ENCODE measurements around the gene LRP2. TPM values are rescaled to one million over a fixed set of nuclear protein-coding genes. Genes with fewer than 3 reads are reported as not detected.
"Not testable (repeated sequence)": the region's sequence is repeated elsewhere in the genome, so short reads cannot be mapped to it uniquely, and the experiment has no call there.

LRP2 gene
- total RNA-seq, 4 donors from 2014 or later = under 0.01 to 0.35 (median 0.06) TPM; not detected in 1

GRCh38 chr2:169339657-169340056 is 22.7 kb downstream of the LRP2 start:
- TF ChIP-seq CTCF (IDR thresholded peaks at IDR 0.05) = no peak
- no peak for TF ChIP-seq POLR2A (IDR thresholded peaks at IDR 0.05)
- no peaks in the 10 kb centered on the region for H3K9me3 ChIP-seq
- no peak overlapping the region for H3K27ac ChIP-seq
- H3K4me1 ChIP-seq = no peaks in the 10 kb centered on the region
- H3K4me3 ChIP-seq = no peak overlapping the region
- DNase-seq = no peak
- no peaks in the 10 kb centered on the region for H3K27me3 ChIP-seq
- no peaks in the 10 kb centered on the region for H3K36me3 ChIP-seq
- intact Hi-C loops (cut with DNase I; ENCODE audit: low total_unique reads) = no loop called here

GRCh38 chr2:169336695-169337094 is 25.6 kb downstream of the LRP2 start:
- no peaks in the 10 kb centered on the region for H3K9me3 ChIP-seq
- H3K4me3 ChIP-seq = no peak overlapping the region
- intact Hi-C loops (cut with DNase I; ENCODE audit: low total_unique reads) = no loop called here
- TF ChIP-seq CTCF (IDR thresholded peaks at IDR 0.05) (no peak), POLR2A (IDR thresholded peaks at IDR 0.05) (no peak)
- no peak overlapping the region for H3K27ac ChIP-seq
- H3K4me1 ChIP-seq = no peaks in the 10 kb centered on the region
- no peaks in the 10 kb centered on the region for H3K36me3 ChIP-seq
- H3K27me3 ChIP-seq = no peaks in the 10 kb centered on the region
- no peak for DNase-seq

GRCh38 chr2:169330555-169331198 is 31.7 kb downstream of the LRP2 start:
- Histone ChIP-seq H3K9me3 (no peaks in the 10 kb centered on the region), H3K27me3 (no peaks in the 10 kb centered on the region), H3K36me3 (no peaks in the 10 kb centered on the region), H3K27ac (no peak overlapping the region), H3K4me1 (no peaks in the 10 kb centered on the region), H3K4me3 (no peak overlapping the region)
- no peak for DNase-seq
- TF ChIP-seq POLR2A (IDR thresholded peaks at IDR 0.05) (no peak), CTCF (IDR thresholded peaks at IDR 0.05) (no peak)
- intact Hi-C loops (cut with DNase I; ENCODE audit: low total_unique reads) = no loop called here

GRCh38 chr2:169329688-169330554 is 32.4 kb downstream of the LRP2 start:
- Histone ChIP-seq H3K4me1 (no peaks in the 10 kb centered on the region), H3K36me3 (no peaks in the 10 kb centered on the region), H3K4me3 (no peak overlapping the region), H3K9me3 (no peaks in the 10 kb centered on the region), H3K27me3 (no peaks in the 10 kb centered on the region), H3K27ac (no peak overlapping the region)
- TF ChIP-seq POLR2A (IDR thresholded peaks at IDR 0.05) (no peak), CTCF (IDR thresholded peaks at IDR 0.05) (no peak)
- intact Hi-C loops (cut with DNase I; ENCODE audit: low total_unique reads) = no loop called here
- DNase-seq = no peak

GRCh38 chr2:169328785-169329184 is 33.5 kb downstream of the LRP2 start:
- no peak overlapping the region for H3K27ac ChIP-seq
- H3K4me1 ChIP-seq = no peaks in the 10 kb centered on the region
- H3K36me3 ChIP-seq = no peaks in the 10 kb centered on the region
- TF ChIP-seq CTCF (IDR thresholded peaks at IDR 0.05) (no peak), POLR2A (IDR thresholded peaks at IDR 0.05) (no peak)
- intact Hi-C loops (cut with DNase I; ENCODE audit: low total_unique reads) = no loop called here
- H3K27me3 ChIP-seq = no peaks in the 10 kb centered on the region
- H3K9me3 ChIP-seq = no peaks in the 10 kb centered on the region
- no peak overlapping the region for H3K4me3 ChIP-seq
- no peak for DNase-seq

- H3K27me3 ChIP-seq; H3K4me3 ChIP-seq; H3K4me1 ChIP-seq; H3K27ac ChIP-seq; H3K9me3 ChIP-seq; DNase-seq; H3K36me3 ChIP-seq; intact Hi-C loops (cut with DNase I; ENCODE audit: low total_unique reads): not testable (repeated sequence)
These were observed 34.5 kb downstream of the LRP2 start for GRCh38 chr2:169327837-169328236.

GRCh38 chr2:169325886-169326285 is 36.4 kb downstream of the LRP2 start:
- intact Hi-C loops (cut with DNase I; ENCODE audit: low total_unique reads) = not testable (repeated sequence)

More at GRCh38 chr2:169325886-169326285, 36.4 kb downstream of the LRP2 start:
- H3K27me3 ChIP-seq, DNase-seq, H3K36me3 ChIP-seq, H3K4me1 ChIP-seq, H3K4me3 ChIP-seq, H3K9me3 ChIP-seq, H3K27ac ChIP-seq: not testable (repeated sequence)

Data from uterus (tissue), 4 donors.